HG02571 (cell line): ENCODE data around the gene GANC.

Experiments
- ATAC-seq: cut with Tn5 transposase; IDR thresholded peaks from one replicate; pipeline ENCODE4 v1.9.1; 2021; ENCODE audit warnings: mild to moderate bottlenecking, moderate library complexity; ENCODE audit not compliant: unreplicated experiment

The GANC gene

DNA sequence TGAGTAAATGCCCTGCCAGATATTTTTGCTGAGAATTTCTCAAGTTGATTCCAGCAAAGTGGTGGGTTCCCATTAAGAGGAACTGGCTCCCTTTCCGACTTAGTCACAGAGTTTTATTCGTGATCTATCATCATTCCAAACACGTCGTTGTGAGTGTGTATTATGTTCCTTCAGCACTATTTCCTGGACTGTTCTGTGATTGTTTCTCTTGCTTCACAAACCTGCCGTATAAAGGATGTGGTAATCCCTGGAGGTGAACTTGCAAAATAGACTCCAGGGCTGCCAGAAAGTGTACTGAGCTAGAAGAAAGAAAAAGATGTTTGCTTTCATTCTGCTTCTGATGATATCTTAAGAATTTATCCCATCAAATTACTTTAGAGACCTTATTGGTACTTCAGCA is 71.8 kb downstream of the GANC start:
- ATAC-seq: no peak

DNA sequence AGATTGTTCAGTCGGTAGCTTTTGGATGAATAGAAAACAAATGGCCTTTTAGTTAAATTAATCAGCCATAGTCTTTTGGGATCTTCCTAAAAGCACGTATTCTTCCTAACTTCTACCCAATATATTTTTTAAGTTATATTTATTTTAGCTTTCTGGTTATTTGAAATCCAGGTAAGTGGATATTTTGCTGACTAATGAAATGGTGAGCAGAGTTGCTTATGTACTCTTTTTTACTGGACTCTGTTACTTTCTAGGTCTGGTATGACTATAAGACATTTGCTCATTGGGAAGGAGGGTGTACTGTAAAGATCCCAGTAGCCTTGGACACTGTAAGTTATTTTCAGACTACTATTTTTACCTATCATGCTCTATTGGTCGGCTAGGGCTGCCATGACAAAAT is 72.5 kb downstream of the GANC start:
- ATAC-seq: no peak

DNA sequence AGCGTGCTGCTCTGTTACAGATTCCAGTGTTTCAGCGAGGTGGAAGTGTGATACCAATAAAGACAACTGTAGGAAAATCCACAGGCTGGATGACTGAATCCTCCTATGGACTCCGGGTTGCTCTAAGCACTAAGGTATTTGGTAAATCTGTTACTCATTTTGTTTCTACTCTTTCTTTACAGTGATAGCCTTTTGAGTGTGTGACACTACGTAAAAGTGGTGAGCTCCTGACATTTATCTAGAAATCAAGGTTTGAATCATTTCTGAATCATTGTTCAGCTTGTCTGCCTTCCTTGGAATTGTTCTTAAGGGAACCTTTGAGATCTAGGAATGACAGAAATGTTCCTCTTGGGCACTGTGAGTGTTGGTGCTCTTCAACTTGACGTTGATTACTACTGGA is 75.1 kb downstream of the GANC start:
- no peak for ATAC-seq

DNA sequence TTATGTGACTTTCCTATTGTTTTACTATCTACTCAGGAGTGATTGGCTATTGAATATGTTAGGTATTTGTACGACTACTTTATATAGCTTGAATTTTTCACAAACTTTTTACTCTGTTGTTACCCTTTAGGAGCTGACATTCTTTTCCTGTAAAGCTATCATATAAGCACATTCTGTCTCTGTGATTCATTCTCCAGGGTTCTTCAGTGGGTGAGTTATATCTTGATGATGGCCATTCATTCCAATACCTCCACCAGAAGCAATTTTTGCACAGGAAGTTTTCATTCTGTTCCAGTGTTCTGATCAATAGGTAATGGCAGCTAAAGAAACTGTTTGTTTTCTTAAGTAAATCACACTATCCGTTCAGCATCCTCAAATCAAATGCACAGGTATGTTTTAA is 76.2 kb downstream of the GANC start:
- no peak for ATAC-seq

DNA sequence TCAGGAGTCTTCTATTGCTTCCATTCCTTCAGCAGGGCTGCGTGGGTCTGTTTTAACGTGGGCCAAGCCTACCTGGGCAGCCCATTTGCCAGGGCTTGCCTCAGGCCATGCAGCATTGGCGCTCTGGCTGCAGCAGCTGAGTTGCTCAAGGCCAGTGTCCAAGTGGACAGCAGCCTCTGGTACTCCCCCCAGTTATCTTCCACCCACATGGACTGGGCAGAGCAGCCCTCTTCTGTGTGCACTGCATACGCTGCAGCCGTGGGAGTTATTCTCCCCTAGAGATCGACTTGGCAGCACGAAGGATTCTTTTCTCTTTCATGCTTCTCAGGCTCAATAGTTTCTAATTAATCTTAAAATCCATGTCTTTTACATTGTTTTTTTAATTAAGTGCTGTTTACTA is 79.4 kb downstream of the GANC start:
- ATAC-seq: no peak

DNA sequence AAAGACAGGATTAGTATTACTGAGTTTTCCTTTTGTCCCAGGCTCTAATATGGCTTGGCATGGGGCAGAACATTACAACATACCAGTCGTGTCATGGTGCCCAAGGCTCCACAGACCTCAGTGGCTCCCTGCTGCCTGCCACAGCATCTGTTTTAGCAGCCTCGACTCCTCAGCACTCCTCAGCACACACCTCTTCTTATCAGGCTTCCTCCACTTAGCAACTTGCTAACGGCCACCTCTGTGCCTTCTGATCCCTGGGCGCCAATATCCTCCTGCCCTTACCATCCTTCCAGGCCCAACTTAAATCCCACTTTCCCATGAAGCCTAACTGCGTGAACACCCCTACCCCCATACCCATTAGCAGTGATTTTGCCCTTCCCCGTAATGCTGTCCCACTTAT is 80.1 kb downstream of the GANC start:
- no peak for ATAC-seq

DNA sequence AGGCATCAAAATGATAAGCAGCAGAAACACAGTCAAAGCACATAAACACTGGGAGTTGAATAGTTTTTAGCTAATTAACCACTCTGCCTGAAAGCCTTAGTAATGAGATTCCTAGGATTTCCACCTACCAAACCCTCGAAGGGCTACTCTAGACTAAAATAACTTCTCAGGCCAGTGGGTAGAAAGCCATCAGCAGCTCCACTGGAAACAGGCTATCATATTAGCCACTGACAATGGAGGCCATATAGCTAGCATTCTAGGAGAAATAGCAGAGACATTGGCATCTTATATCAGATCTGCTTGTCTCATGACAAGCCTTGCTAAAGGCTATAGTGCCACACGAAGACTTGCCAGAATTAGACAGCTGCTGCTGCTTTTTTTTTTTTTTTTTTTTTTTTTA is 81.8 kb downstream of the GANC start:
- no peak for ATAC-seq

DNA sequence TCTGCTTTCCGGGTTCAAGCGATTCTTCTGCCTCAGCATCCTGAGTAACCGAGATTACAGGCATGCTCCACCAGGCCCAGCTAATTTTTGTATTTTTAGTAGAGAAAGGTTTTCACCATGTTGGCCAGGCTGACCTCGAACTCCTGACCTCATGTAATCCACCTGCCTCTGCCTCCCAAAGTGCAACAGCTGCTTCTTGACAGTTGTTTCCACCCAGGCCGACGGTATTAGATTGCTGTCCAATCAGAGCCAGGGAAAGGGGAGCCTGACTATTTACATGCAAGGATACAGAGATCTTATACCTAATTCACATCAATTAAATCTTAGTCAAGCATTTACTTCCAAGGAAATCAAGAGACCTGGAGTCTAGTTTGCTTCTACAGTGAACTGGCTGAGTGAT is 82.3 kb downstream of the GANC start:
- no peak for ATAC-seq

DNA sequence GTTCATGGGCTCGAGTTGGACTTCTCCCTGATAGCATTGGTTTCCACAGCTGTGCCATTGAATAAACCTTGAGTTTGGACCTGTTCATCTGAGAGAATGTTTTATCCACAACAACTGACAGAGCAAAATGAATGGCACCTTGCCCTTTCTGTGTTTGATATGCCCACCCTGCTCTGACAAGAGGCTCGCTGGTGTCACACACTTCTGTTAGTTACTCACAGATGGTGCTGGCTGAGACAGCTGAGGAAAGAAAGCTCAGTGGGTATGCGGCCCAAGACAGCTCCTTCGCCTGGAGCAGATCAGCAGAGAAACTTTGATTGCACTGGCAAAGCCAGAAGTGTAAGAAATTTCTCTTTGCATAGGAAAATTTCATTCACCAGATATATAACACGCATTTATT is 83.8 kb downstream of the GANC start:
- ATAC-seq: no peak

DNA sequence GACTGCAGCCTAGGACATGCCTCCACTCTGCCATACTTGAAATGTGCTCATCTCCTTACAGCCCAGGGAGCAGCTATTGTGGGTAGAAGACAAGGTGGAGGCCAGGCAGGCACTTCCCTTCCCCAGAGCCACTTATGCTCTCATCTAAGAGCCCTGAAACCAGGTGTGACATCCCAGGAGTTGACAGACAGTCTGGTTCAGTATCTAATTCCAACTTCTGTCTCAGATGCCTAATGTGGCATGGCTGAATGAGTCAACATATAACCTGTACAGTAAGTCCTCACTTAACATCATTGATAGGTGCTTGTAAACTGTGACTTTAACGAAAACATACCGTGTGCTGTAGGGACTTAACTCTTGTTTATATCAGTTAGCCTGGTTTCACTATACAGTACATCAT is 85.1 kb downstream of the GANC start:
- ATAC-seq: no peak

DNA sequence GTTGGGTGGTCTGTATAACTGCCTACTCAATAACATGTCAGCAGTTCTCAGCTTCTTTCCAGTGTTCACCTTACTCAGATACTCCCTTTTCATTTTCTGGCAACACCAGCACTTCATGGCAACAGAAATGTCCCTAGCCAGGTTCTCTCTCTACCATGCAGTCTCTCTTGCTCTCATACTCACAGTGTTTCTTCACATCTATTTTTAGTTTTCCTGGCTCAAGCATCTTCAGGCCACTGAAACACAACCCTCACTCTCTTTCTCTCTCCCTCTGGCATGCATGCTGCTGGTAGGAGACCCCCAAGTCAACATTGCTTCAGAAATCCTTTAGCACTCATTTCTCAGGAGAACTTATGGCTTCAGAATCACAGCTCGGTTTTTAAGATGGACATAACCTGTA is 86.2 kb downstream of the GANC start, which contains the start of gene CAPN3:
Gene CAPN3, plus strand, starts transcription at position 253 of the 400 bp plus-strand sequence. CDS start 305 bp downstream, outside the sequence.
- no peak for ATAC-seq

DNA sequence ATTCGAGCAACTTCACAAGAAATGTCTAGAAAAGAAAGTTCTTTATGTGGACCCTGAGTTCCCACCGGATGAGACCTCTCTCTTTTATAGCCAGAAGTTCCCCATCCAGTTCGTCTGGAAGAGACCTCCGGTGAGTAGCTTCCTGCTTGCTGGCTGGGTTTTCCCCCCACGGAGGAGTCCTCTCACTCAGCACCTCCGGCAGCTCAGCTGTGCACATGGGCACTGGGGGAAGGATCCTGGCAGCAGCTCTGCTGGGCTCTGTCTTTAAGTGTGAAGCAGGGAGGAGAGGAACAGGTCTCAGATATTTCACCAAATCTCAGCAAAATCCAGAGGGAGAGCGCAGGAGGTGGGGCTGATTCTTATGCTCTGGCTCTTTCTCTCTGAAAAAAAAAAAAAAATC is 87.0 kb downstream of the GANC start:
- ATAC-seq: no peak

DNA sequence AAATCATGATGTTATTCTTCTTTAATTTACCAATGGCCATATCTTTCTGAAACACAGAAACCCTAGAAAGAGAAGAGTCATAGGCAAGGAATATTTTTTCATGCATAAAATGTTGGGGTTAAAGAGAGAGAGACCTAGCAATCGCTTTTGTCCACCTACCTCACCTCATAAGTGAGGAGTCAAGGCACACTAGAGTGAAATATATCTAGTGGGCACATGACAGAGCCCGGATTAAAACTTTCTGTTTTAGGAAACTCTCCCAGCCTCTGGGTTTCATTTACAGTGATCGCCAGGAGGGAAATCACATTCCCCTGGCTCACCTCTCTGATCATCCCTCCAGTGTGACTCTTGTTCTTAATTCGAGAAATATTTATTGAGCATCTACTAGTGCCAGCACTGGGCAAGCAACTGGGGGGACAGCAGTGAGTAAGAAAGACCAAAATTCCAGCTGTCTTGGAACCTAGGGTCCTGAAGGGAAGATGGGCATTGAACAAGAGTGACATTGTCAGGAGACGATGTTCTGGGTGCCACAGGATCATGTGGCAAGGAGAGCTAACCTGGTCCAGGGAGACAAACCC is 87.6 kb downstream of the GANC start:
- no peak for ATAC-seq

DNA sequence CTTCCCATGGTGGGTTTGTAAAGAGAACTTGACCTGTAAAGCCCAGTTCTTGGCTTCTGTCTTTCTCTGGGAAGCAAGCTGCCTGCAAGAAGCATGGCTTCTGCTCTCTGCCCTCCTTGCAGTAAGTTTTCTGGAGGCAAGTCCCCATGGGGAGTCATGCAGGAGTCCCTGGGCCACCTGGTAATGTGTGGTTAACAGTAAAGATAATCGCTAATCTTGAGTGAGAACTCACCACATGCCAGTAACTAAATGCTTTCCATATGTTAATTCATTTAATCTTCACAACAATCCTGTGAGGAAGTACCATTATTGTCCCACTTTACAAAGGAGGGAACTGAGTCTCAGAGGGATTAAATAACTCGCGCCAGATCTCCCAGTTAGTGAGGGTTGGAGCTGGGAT is 90.5 kb downstream of the GANC start:
- no peak for ATAC-seq

DNA sequence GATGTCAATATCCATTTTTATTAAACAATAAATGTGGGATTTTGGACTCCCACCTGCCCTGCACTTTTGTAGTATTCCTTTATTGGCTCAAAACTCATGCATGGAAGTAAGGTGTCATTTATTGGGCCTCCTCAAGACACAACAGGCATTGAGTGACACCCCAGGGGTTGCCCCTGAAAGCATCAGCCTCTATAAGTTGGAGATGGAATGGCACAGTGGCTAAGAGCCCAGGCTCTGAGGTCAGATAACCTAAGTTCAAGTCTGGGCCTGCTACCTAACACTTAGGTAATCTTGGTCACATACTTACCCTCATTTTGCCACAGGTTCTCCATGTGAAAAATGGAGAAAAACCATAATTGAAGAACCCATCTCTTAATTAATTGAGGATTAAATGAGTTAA is 90.9 kb downstream of the GANC start:
- no peak for ATAC-seq

DNA sequence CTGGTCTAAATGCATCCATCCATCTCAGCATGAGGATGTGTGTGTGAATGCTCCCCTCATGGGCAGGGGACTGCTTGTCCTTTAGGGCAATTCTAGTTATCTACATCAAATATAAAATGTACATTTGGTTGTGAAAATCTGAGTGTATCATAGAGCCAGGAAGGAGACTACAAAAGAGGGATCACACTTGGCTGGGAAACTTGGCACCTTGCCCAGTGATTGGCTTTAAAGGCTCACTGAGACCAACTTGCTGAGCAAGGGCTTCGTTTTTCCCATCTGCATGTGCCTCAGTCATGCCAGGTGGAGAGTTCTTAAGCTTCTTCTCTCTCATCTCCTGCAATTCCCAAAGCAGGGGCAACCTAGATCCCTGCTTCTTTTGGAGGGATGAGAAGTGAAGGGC is 91.5 kb downstream of the GANC start:
- no peak for ATAC-seq

DNA sequence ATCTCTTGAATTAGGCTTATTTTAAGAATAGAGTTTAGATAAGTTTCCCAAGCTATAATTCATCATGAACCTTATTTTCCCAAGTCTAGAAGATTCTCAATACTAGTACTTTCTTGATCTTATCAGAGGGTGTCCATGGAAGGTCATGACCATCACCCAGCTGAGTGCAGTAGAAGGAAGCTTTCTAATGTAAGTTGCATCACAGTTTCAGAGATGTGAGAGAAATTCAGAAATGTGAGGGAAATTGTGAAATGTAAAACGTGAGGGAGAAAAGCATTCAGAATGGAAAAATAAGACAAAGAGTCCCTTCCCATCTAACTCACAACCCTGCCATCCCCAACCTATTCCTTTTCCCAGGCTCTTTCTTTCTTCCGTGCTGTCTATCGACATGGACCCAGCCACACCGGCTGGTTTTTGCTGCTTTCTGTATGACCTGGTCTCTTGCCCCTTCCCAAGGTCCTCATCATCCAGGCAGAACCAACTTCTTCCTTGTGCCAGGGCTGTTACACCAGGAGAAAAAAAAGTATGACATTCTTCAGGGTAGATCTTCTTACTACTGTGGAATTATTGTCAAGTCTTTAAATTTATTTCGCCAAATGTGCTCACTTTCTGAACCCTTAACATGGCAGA is 93.0 kb downstream of the GANC start:
- no peak for ATAC-seq

DNA sequence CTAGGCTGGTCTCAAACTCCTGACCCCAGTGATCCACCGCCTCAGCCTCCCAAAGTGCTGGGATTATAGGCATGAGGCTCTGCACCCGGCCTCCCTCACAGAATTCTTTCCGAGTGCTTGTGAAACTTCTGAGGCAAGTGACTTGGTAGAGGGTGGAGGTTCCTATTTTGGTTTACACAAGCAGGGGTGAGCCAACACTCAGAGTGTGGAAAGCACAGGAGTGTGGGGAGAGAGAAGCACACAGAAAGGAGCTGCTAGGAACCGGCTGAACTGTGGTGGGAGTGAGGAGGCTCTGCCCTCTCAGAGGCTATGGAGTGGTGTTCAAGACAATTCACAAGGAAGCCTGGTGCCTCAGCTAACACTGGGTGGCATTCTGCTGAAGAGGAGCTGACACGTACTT is 94.0 kb downstream of the GANC start:
- no peak for ATAC-seq

DNA sequence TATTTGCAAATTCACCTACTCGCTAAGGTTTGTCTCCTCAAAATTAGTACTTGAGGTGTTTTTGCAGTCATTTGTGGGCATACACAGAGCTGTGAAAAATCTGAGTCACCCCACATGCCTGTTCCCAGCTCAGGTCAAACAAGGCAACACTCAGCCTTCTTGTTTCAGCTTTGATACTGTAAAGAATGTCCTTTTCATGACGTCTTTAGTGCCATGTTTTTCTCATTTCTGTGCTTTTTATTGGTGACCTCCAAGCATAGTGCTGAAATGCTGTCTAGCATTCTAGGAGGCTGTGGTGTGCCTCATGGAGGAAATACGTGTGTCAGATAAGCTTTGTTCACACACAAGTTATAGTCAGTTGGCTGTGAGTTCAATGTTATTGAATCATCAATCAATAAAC is 95.1 kb downstream of the GANC start:
- ATAC-seq: no peak

DNA sequence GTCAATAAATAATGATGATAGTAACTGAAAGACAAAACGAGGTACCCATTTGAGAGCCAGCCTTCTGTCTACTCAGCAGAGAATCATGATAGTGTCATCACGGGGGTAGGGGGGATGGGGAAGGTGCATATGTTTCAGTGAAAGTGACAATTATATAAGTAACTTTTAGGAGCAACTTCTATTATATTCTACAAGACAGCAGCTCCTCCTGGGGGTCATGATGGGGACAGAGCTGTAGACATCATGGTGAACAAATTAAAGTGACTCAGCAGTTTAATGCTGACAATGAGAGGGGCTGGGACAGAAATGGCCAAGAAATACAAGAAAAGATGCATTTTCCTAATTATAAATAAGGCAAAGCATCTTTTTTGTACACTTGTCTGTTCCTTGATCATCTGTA is 98.1 kb downstream of the GANC start:
- ATAC-seq: no peak

DNA sequence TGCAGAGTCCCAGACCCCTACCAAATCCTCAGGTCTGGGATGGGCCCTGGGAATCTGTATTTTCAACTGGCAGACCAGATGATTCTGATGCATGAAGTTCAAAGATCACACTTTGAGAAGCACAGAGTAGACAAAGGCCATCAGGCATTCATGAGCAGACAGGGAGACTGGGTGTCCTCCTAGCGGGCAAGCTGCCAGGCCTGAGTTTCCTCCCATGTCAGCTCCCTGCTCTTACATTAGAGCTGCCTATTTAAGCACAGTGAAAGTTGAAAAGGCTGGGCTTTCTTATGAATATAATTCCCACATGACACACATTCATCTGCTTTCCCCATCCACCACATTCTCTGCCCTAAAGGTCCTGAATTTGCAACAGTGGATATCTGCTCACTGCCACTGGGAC is 100.3 kb downstream of the GANC start:
- ATAC-seq: no peak

DNA sequence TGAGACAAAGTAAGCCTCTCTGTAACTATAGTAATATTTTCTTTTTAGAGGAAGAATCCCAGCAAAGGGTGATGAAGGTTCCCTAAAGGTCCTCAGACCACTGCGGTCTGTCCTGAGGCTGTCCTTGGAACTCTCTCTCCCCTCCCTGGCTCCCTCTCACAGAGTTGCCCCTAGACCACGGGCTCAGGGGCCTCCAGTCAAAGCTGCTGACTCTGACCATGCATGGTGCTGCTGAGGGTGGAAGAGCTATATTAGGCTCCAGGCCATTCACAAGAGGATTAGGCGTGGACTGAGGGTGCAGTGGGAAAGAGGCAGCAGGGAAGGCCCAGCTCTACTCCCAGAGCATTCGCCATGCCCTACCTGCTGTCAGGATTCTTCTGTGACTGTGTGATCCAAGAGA is 100.9 kb downstream of the GANC start:
- ATAC-seq: no peak

DNA sequence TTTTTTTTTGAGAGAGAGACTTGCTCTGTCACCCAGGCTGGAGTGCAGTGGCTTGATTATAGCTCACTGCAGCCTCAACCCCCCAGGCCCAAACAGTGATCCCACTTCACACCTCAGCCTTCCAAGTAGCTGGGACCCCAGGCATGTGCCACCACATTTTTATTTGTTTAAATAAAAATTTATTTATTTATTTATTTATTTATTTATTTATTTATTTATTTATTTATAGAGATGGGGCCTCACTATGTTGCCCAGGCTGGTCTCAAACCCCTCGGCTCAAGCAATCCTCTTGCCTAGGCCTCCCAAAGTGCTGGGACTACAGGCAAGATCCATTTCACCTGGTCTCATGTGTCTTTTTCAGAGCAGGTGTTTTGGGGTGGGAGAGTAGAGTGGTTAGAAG is 101.8 kb downstream of the GANC start:
- ATAC-seq: no peak
